Endothelial cell of umbilical vein (primary cell): ENCODE results near the gene UVSSA. TPM values are rescaled to one million over a fixed set of nuclear protein-coding genes. Genes with fewer than 3 reads are reported as not detected.

Experiments used
- BruUV-seq: library from RNA; stranded (reverse); fragments of 400-500 nt; replicated peaks from 2 replicates; lab custom pipeline; 2021; lab: Mats Ljungman, UMichigan
- CTCF ChIA-PET: fragments of 300-600, 350-600 bp; sonication (Branson Sonifier 250); formaldehyde crosslinking; loops from one replicate; lab custom pipeline; 2021; ENCODE audit warnings: antibody characterized with exemption, inconsistent platforms; lab: Charles Lee
- POLR2A ChIA-PET: fragments of 300-600, 350-600 bp; sonication (Branson Sonifier 250); formaldehyde crosslinking; loops from one replicate; lab custom pipeline; 2021; ENCODE audit warnings: antibody characterized with exemption, inconsistent platforms; lab: Charles Lee
- DNase-seq: peaks from one replicate; pipeline ENCODE4 v3.0.0-alpha.2; 2011; ENCODE audit warnings: low read depth, low spot score
- FAIRE-seq: peaks from 2 replicates; lab custom pipeline; 2011; peaks lifted over from hg19 to GRCh38; lab: Jason Lieb, UNC
- H2AFZ ChIP-seq: 2 replicates; pipeline ENCODE4 v1.6.0; 2012; ENCODE audit warnings: low read depth, low read length, control low read depth, inconsistent platforms
- H3K27ac ChIP-seq: 2 replicates; pipeline ENCODE4 v1.5.1; 2011; ENCODE audit warnings: low read depth, mild to moderate bottlenecking, control low read depth, low read length, moderate library complexity; ENCODE audit not compliant: insufficient read depth
- H3K27me3 ChIP-seq, 2 experiments: 2 replicates each; pipeline versions ENCODE4 v1.6.0 to v1.6.1; 2011; ENCODE audit warnings: low read length in 2 of 2, mixed read lengths in 1 of 2; ENCODE audit not compliant: control insufficient read depth in 2 of 2, insufficient read depth in 2 of 2
- H3K36me3 ChIP-seq, 2 experiments: 2 replicates in 1 of 2; 3 replicates in 1 of 2; pipeline ENCODE4 v1.5.1; 2011; ENCODE audit warnings: low read length in 2 of 2, mild to moderate bottlenecking in 1 of 2, moderate library complexity in 1 of 2; ENCODE audit not compliant: control insufficient read depth in 2 of 2, insufficient read depth in 2 of 2; ENCODE audit errors: extremely low read depth in 1 of 2
- H3K4me1 ChIP-seq: 3 replicates; pipeline ENCODE4 v1.5.1; 2011; ENCODE audit warnings: mild to moderate bottlenecking, low read length; ENCODE audit not compliant: control insufficient read depth, insufficient read depth; ENCODE audit errors: extremely low read depth
- H3K4me2 ChIP-seq: 2 replicates; pipeline ENCODE4 v1.6.1; 2011; ENCODE audit warnings: low read length, control low read depth, mixed read lengths; ENCODE audit not compliant: insufficient read depth
- H3K4me3 ChIP-seq, 3 experiments: fragments of 200-600 bp in 1 of 3; sonication (generic), shearing (Covaris generic) in 1 of 3; replicated peaks in 1 of 3; 2 replicates each; pipeline ENCODE4 v1.5.1; 2011 to 2016; ENCODE audit warnings: control low read depth in 3 of 3, low read length in 3 of 3, mild to moderate bottlenecking in 2 of 3, inconsistent platforms in 1 of 3, low read depth in 1 of 3, moderate library complexity in 1 of 3; ENCODE audit not compliant: insufficient read depth in 1 of 3
- H3K79me2 ChIP-seq: 2 replicates; pipeline ENCODE4 v1.6.0; 2012; ENCODE audit warnings: low read length, inconsistent platforms; ENCODE audit not compliant: control insufficient read depth, insufficient read depth
- H3K9ac ChIP-seq: replicated peaks from 2 replicates; pipeline ENCODE3; 2011; ENCODE audit warnings: low read length, control low read depth; ENCODE audit not compliant: insufficient read depth; ENCODE audit errors: extremely low read depth
- H3K9me1 ChIP-seq: replicated peaks from 3 replicates; pipeline ENCODE4 v1.6.0; 2011; ENCODE audit warnings: mild to moderate bottlenecking, low read length; ENCODE audit not compliant: control insufficient read depth, insufficient read depth; ENCODE audit errors: extremely low read depth
- H3K9me3 ChIP-seq: replicated peaks from 2 replicates; pipeline ENCODE4 v1.5.1; 2012; ENCODE audit warnings: low read length, inconsistent platforms; ENCODE audit not compliant: control insufficient read depth, insufficient read depth
- H4K20me1 ChIP-seq: replicated peaks from 2 replicates; pipeline ENCODE3; 2011; ENCODE audit warnings: mild to moderate bottlenecking, low read length; ENCODE audit not compliant: control insufficient read depth, insufficient read depth; ENCODE audit errors: extremely low read depth
- CTCF ChIP-seq, 2 donors: IDR thresholded peaks; 1 replicate in 1 of 2; 2 replicates in 1 of 2; pipeline ENCODE4 v1.5.1; 2011; ENCODE audit warnings: low read length in 2 of 2, mild to moderate bottlenecking in 2 of 2, moderate library complexity in 2 of 2, control low read depth in 1 of 2, inconsistent platforms in 1 of 2, low read depth in 1 of 2; ENCODE audit not compliant: insufficient read depth in 1 of 2; ENCODE audit errors: extremely low read depth in 1 of 2
- EZH2 ChIP-seq: IDR thresholded peaks from 2 replicates; pipeline ENCODE4 v1.6.1; 2012; ENCODE audit warnings: borderline replicate concordance, low read depth, mild to moderate bottlenecking, moderate library complexity, low read length, inconsistent platforms; ENCODE audit not compliant: severe bottlenecking
- FOS ChIP-seq: IDR thresholded peaks from 2 replicates; pipeline ENCODE4 v1.6.1; 2011; ENCODE audit warnings: mild to moderate bottlenecking, low read length, moderate library complexity, borderline replicate concordance; ENCODE audit not compliant: insufficient read depth
- GATA2 ChIP-seq: IDR thresholded peaks from 2 replicates; pipeline ENCODE4 v1.7.0; 2011; ENCODE audit warnings: low read depth, mild to moderate bottlenecking, moderate library complexity, mixed read lengths, low read length; ENCODE audit not compliant: insufficient read length, insufficient read depth
- JUN ChIP-seq: IDR thresholded peaks from 2 replicates; pipeline ENCODE4 v1.6.1; 2011; ENCODE audit warnings: borderline replicate concordance, low read depth; ENCODE audit not compliant: insufficient read length, insufficient read depth
- MAX ChIP-seq: IDR thresholded peaks from 2 replicates; pipeline ENCODE4 v1.6.1; 2011; ENCODE audit not compliant: insufficient read depth, insufficient read length
- MYC ChIP-seq: IDR thresholded peaks from one replicate; pipeline ENCODE4 v1.6.1; 2011; ENCODE audit warnings: mild to moderate bottlenecking, low read depth, low read length
- POLR2A ChIP-seq: IDR thresholded peaks from 2 replicates; pipeline ENCODE4 v1.6.1; 2012; ENCODE audit warnings: low read depth, mild to moderate bottlenecking, control low read depth, low read length
- POLR2AphosphoS5 ChIP-seq: IDR thresholded peaks from 2 replicates; pipeline ENCODE4 v1.6.1; 2012; ENCODE audit warnings: low read depth, mild to moderate bottlenecking, control low read depth, low read length, moderate library complexity; ENCODE audit not compliant: insufficient read depth
- dilution Hi-C: fragments of 300-500 bp; cut with MboI; formaldehyde crosslinking; loops from one replicate; pipeline ENCODE4 v1.15.0; 2019; ENCODE audit warnings: low sequenced_read_pairs; ENCODE audit not compliant: extremely low pct_ligation_motif_present
- intact Hi-C: fragments of 100-400 bp; cut with micrococcal nuclease; formaldehyde crosslinking; loops from one replicate; pipeline ENCODE4 v1.10.0; 2022
- polyA plus RNA-seq, 4 experiments: library from polyadenylated mRNA; depleted of rRNA in 3 of 4; stranded (reverse) in 3 of 4; unstranded in 1 of 4; fragments of >200 nt; gene quantifications; 2 replicates each; pipeline versions ENCODE4 v1.2.1 to v1.2.3, GENCODE V29; 2011 to 2012; ENCODE audit warnings: missing spikeins in 1 of 4
- total RNA-seq: library from RNA; stranded (reverse); gene quantifications from 2 replicates; pipeline ENCODE4 v1.2.3, GENCODE V29; 2021

Gene UVSSA
- total and polyA plus RNA-seq, 2 donors (not counting 3 experiments of a cell fraction or from before 2014, with no cell fraction given), result 7.1 to 14.9 TPM

GRCh38 chr4:1328267-1329155 lies 18.5 kb upstream of the UVSSA start:
- no peak for FAIRE-seq
- Histone ChIP-seq H3K4me1 (no peaks in the 10 kb centered on the region), H3K9me3 (no peaks in the 10 kb centered on the region), H3K9ac (no peak overlapping the region), H3K4me3 (no peak overlapping the region), H3K4me2 (no peak overlapping the region), H3K27me3 (no peaks in the 10 kb centered on the region), H3K9me1 (no peaks in the 10 kb centered on the region), H3K36me3 (peaks cover 1 to 40% of the 10 kb centered on the region in 2 experiments), H3K27ac (no peak overlapping the region), H4K20me1 (no peaks in the 10 kb centered on the region), H3K79me2 (peaks cover 3% of the 10 kb centered on the region), H2AFZ (no peak overlapping the region)
- no TSS peak for BruUV-seq
- intact Hi-C loops (no loop called here), dilution Hi-C loops (no loop called here)
- no peak for DNase-seq
- TF ChIP-seq JUN (no peak), MAX (no peak), POLR2A (no peak), FOS (no peak), EZH2 (no peak), CTCF (IDR thresholded peaks at IDR 0.05; ENCODE audit: extremely low read depth in 1 of 2, insufficient read depth in 1 of 2, low read depth in 1 of 2, low read length in 2 of 2) (no peak), POLR2AphosphoS5 (no peak), GATA2 (no peak), MYC (no peak)
- ChIA-PET POLR2A (no interaction called here), CTCF (interaction anchor here (1.0 kb wide), 1 partner anchor 39 kb away, joined by 3 read pairs; the partner anchor contains the start of gene MAEA)
